Fibroblast of mammary gland (primary cell): Measurements from ENCODE around the gene RND3.

Experiments used
- DNase-seq: peaks from one replicate; pipeline ENCODE4 v3.0.0-alpha.2; 2010; ENCODE audit warnings: low read depth
- H3K4me3 ChIP-seq: 2 replicates; pipeline ENCODE4 v1.5.1; 2011; ENCODE audit warnings: low read depth, mild to moderate bottlenecking, low read length, moderate library complexity; ENCODE audit not compliant: control insufficient read depth
- CTCF ChIP-seq: conservative IDR thresholded peaks from 2 replicates; pipeline ENCODE4 v1.5.1; 2011; ENCODE audit warnings: low read depth, low read length, inconsistent platforms; ENCODE audit not compliant: control insufficient read depth, insufficient read depth

RND3 gene

GRCh38 chr2:150517951-150518680 lies 30.6 kb upstream of the RND3 start:
- TF ChIP-seq CTCF, result no peak
- peak; percentile 86 for DNase-seq
- no peak overlapping the region for H3K4me3 ChIP-seq

DNA sequence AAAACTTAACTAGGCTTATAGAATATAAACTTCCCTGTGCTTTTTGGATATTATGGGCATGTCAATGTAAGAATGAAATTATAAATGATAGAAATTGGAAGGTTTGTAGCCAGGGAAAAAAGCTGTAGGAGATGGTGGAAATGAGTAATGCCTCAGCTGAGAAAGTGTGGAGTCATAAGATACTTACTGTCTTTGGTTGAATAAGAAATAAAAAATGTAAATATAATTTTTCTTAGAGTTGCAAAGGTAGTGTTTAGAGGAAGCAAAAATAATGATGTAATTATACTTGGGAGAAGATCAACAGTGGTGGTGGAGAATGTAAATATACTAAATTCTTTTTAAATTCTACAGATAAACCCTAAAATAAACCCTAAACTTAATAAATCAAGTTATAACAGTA lies 26.2 kb upstream of the RND3 start:
- no peak for TF ChIP-seq CTCF

GRCh38 chr2:150508497-150509137 lies 21.1 kb upstream of the RND3 start:
- no peak for DNase-seq
- H3K4me3 ChIP-seq, result no peak overlapping the region
- no peak for TF ChIP-seq CTCF

More for the DNA sequence above, 26.2 kb upstream of the RND3 start:
- peak; percentile 47 for DNase-seq
- H3K4me3 ChIP-seq, result no peak overlapping the region

DNA sequence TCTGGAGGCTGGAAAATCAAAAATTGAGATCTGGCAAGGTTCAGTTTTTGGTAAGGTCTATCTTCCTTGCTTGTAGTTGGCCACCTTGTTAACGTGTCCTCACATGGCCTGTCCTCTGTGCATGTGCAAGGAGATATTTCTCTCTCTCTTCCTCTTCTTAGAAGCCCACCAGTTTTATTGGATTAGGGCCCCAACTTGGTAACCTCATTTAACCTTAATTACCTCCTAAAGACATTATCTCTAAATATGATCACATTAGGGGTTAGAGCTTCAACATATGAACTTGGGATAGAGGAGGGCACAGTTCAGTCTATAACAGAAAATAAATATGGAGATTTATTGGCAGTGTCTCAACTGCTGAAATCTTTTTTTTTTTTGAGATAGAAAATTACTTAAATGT lies 19.6 kb upstream of the RND3 start:
- DNase-seq, result no peak
- no peak for TF ChIP-seq CTCF
- no peak overlapping the region for H3K4me3 ChIP-seq

DNA sequence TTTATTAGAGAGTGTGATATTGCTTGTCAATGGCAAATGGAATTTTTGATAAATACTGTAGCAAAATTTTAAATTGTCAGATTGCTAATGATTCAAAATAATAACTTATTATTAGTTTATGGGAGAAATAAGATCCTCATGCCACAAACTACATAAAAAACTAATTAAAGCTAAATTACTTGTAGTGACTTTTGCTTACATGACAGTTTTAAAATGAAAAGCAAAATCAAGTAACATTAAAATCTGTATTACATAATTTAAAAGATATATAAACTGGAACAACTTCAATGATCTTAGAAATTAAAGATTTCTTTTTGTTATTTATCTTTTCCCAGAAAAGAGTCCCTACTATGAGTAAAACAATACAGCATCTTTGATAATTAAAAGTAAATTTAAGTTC lies 17.7 kb upstream of the RND3 start:
- no peak for DNase-seq
- no peak overlapping the region for H3K4me3 ChIP-seq
- TF ChIP-seq CTCF, result no peak

DNA sequence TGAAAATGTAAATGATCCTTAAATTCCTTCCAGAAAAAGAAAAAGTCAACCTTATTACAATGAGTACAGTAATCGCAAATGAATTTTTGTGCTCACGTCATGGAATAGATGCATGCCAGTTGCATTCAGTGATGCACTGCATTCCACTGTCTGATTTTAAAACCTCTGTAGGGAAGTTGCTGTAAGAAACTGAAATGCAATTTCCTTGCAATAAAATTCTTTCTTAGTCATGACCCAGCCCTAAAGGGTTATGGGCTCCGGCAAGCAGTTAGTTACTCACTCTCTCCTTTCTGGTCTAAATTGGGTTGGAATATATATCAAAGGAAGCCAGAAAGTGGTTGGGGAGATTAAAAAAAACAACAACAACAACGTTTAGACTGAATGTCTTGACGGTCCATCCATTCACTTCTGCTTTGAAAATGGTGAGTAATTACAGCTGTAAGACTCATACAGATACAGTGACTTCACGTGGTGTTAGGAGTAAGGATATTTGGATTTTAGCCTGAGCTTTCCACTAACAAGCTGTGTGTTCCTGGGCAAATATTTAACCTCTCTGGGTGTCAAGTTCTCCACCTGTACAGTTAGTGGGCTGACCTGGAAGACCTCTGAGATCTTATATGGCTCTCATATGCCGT lies 8.6 kb upstream of the RND3 start:
- no peak overlapping the region for H3K4me3 ChIP-seq
- TF ChIP-seq CTCF, result no peak
- DNase-seq, result peak; percentile 92
